Dendritic cell treated with granulocyte-macrophage colony-stimulating factor and Interleukin-4, amounts not matched to agents 40 ng/mL and 50 ng/mL, for 4 days (primary cell): ENCODE data around the gene HPS1.
A peak's percentile ranks its signal among the peaks of the same experiment; 100 is the strongest.

Experiments used
- H3K27ac Mint-ChIP-seq: one replicate; pipeline ENCODE4 v1.8.0; 2022; ENCODE audit warnings: mild to moderate bottlenecking, mixed read lengths
- H3K27me3 Mint-ChIP-seq: one replicate; pipeline ENCODE4 v1.8.0; 2022; ENCODE audit warnings: mild to moderate bottlenecking, mixed read lengths
- H3K36me3 Mint-ChIP-seq: one replicate; pipeline ENCODE4 v1.8.0; 2022; ENCODE audit warnings: low read depth, mixed read lengths
- H3K4me1 Mint-ChIP-seq: one replicate; pipeline ENCODE4 v1.8.0; 2022; ENCODE audit warnings: low read depth, mixed read lengths
- H3K4me3 Mint-ChIP-seq: one replicate; pipeline ENCODE4 v1.8.0; 2022; ENCODE audit warnings: mild to moderate bottlenecking, moderate library complexity, mixed read lengths
- H3K9me3 Mint-ChIP-seq: one replicate; pipeline ENCODE4 v1.8.0; 2022; ENCODE audit warnings: mixed read lengths
- intact Hi-C: fragments of 100-400 bp; cut with micrococcal nuclease; formaldehyde crosslinking; loops from one replicate; pipeline ENCODE4 v1.15.0; 2022

HPS1 gene

GRCh38 chr10:98432330-98432729 lies 14.4 kb downstream of the HPS1 start:
- H3K4me3 Mint-ChIP-seq = no peak overlapping the region
- H3K27ac Mint-ChIP-seq = no peak overlapping the region
- peaks cover 15% of the 10 kb centered on the region for H3K4me1 Mint-ChIP-seq
- H3K27me3 Mint-ChIP-seq = no peaks in the 10 kb centered on the region
- no peaks in the 10 kb centered on the region for H3K9me3 Mint-ChIP-seq
- intact Hi-C loops = no loop called here
- peaks cover 99% of the 10 kb centered on the region for H3K36me3 Mint-ChIP-seq

- no peak overlapping the region for H3K4me3 Mint-ChIP-seq
- no peaks in the 10 kb centered on the region for H3K9me3 Mint-ChIP-seq
- H3K36me3 Mint-ChIP-seq = peaks cover 100% of the 10 kb centered on the region
- H3K27ac Mint-ChIP-seq = peak overlapping the region; percentile 56
- intact Hi-C loops = no loop called here
- H3K4me1 Mint-ChIP-seq = peaks cover 6% of the 10 kb centered on the region
- no peaks in the 10 kb centered on the region for H3K27me3 Mint-ChIP-seq
Measured at GRCh38 chr10:98431016-98431415, 15.7 kb downstream of the HPS1 start.

GRCh38 chr10:98430427-98430826 lies 16.3 kb downstream of the HPS1 start:
- Mint-ChIP-seq H3K4me3 (no peak overlapping the region), H3K27ac (peak overlapping the region; percentile 56)

GRCh38 chr10:98429320-98430072 lies 17.2 kb downstream of the HPS1 start:
- intact Hi-C loops = no loop called here
- H3K9me3 Mint-ChIP-seq = no peaks in the 10 kb centered on the region
- H3K27me3 Mint-ChIP-seq = no peaks in the 10 kb centered on the region
- H3K27ac Mint-ChIP-seq = no peak overlapping the region
- H3K36me3 Mint-ChIP-seq = peaks cover 100% of the 10 kb centered on the region
- H3K4me3 Mint-ChIP-seq = no peak overlapping the region
- H3K4me1 Mint-ChIP-seq = peaks cover 6% of the 10 kb centered on the region

More at GRCh38 chr10:98430427-98430826, 16.3 kb downstream of the HPS1 start:
- Mint-ChIP-seq H3K4me1 (peaks cover 6% of the 10 kb centered on the region), H3K9me3 (no peaks in the 10 kb centered on the region), H3K36me3 (peaks cover 100% of the 10 kb centered on the region), H3K27me3 (no peaks in the 10 kb centered on the region)
- intact Hi-C loops = no loop called here

- H3K9me3 Mint-ChIP-seq = no peaks in the 10 kb centered on the region
- H3K27me3 Mint-ChIP-seq = no peaks in the 10 kb centered on the region
- H3K4me1 Mint-ChIP-seq = peaks cover 6% of the 10 kb centered on the region
- H3K27ac Mint-ChIP-seq = no peak overlapping the region
- no peak overlapping the region for H3K4me3 Mint-ChIP-seq
- H3K36me3 Mint-ChIP-seq = peaks cover 100% of the 10 kb centered on the region
- intact Hi-C loops = no loop called here
Measured at GRCh38 chr10:98427011-98427515, 19.7 kb downstream of the HPS1 start.

GRCh38 chr10:98425511-98426352 lies 21.0 kb downstream of the HPS1 start:
- Mint-ChIP-seq H3K27me3 (no peaks in the 10 kb centered on the region), H3K27ac (no peak overlapping the region), H3K4me3 (no peak overlapping the region), H3K36me3 (peaks cover 100% of the 10 kb centered on the region), H3K4me1 (peaks cover 4% of the 10 kb centered on the region), H3K9me3 (no peaks in the 10 kb centered on the region)
- intact Hi-C loops = no loop called here

- no peak overlapping the region for H3K27ac Mint-ChIP-seq
- intact Hi-C loops = no loop called here
Measured at GRCh38 chr10:98424295-98425254, 22.2 kb downstream of the HPS1 start.

GRCh38 chr10:98423691-98424120 lies 23.0 kb downstream of the HPS1 start:
- no peak overlapping the region for H3K4me3 Mint-ChIP-seq
- no peaks in the 10 kb centered on the region for H3K4me1 Mint-ChIP-seq
- no peak overlapping the region for H3K27ac Mint-ChIP-seq
- H3K36me3 Mint-ChIP-seq = peaks cover 100% of the 10 kb centered on the region
- H3K9me3 Mint-ChIP-seq = no peaks in the 10 kb centered on the region
- intact Hi-C loops = no loop called here
- no peaks in the 10 kb centered on the region for H3K27me3 Mint-ChIP-seq

More at GRCh38 chr10:98424295-98425254, 22.2 kb downstream of the HPS1 start:
- no peak overlapping the region for H3K4me3 Mint-ChIP-seq
- no peaks in the 10 kb centered on the region for H3K27me3 Mint-ChIP-seq
- H3K4me1 Mint-ChIP-seq = no peaks in the 10 kb centered on the region
- peaks cover 100% of the 10 kb centered on the region for H3K36me3 Mint-ChIP-seq
- H3K9me3 Mint-ChIP-seq = no peaks in the 10 kb centered on the region

- Mint-ChIP-seq H3K9me3 (no peaks in the 10 kb centered on the region), H3K4me3 (no peak overlapping the region), H3K27me3 (no peaks in the 10 kb centered on the region), H3K4me1 (peaks cover 2% of the 10 kb centered on the region), H3K27ac (peak overlapping the region; percentile 22), H3K36me3 (peaks cover 100% of the 10 kb centered on the region)
- intact Hi-C loops = no loop called here
Measured at GRCh38 chr10:98422182-98422581, 24.6 kb downstream of the HPS1 start.

GRCh38 chr10:98420786-98421185 lies 25.9 kb downstream of the HPS1 start:
- H3K27ac Mint-ChIP-seq = no peak overlapping the region
- H3K9me3 Mint-ChIP-seq = no peaks in the 10 kb centered on the region
- no peak overlapping the region for H3K4me3 Mint-ChIP-seq
- H3K27me3 Mint-ChIP-seq = no peaks in the 10 kb centered on the region
- peaks cover 100% of the 10 kb centered on the region for H3K36me3 Mint-ChIP-seq
- peaks cover 16% of the 10 kb centered on the region for H3K4me1 Mint-ChIP-seq
- intact Hi-C loops = no loop called here

GRCh38 chr10:98419469-98420261 lies 27.1 kb downstream of the HPS1 start:
- Mint-ChIP-seq H3K36me3 (peaks cover 100% of the 10 kb centered on the region), H3K4me3 (no peak overlapping the region), H3K9me3 (no peaks in the 10 kb centered on the region), H3K27me3 (no peaks in the 10 kb centered on the region), H3K4me1 (peaks cover 27% of the 10 kb centered on the region), H3K27ac (peak overlapping the region; percentile 62)
- intact Hi-C loops = no loop called here

GRCh38 chr10:98418665-98419468 lies 27.9 kb downstream of the HPS1 start:
- H3K27me3 Mint-ChIP-seq = no peaks in the 10 kb centered on the region
- peaks cover 34% of the 10 kb centered on the region for H3K4me1 Mint-ChIP-seq
- peaks cover 93% of the 10 kb centered on the region for H3K36me3 Mint-ChIP-seq
- intact Hi-C loops = no loop called here
- H3K9me3 Mint-ChIP-seq = no peaks in the 10 kb centered on the region
- no peak overlapping the region for H3K4me3 Mint-ChIP-seq
- peak overlapping the region; percentile 62 for H3K27ac Mint-ChIP-seq
